Upper lobe of right lung (tissue), 1 donor: ENCODE results near the gene CAMTA1. TPM values are rescaled to one million over a fixed set of nuclear protein-coding genes. Genes with fewer than 3 reads are reported as not detected.

ENCODE experiments used
- ATAC-seq: fragments of 200-7000 bp; cut with Tn5 transposase; one replicate; pipeline ENCODE4 v1.9.1; 2020; ENCODE audit warnings: mild to moderate bottlenecking, moderate library complexity
- DNase-seq: peaks from one replicate; pipeline ENCODE4 v3.0.0-alpha.2; 2020
- H3K27ac ChIP-seq: fragments of 200-600 bp; one replicate; pipeline ENCODE4 v1.8.0; 2022
- H3K27me3 ChIP-seq: fragments of 200-600 bp; one replicate; pipeline ENCODE4 v1.8.0; 2022; ENCODE audit warnings: mild to moderate bottlenecking
- H3K36me3 ChIP-seq: fragments of 200-600 bp; one replicate; pipeline ENCODE4 v1.8.0; 2022
- H3K4me1 ChIP-seq: fragments of 200-600 bp; one replicate; pipeline ENCODE4 v1.8.0; 2022
- H3K4me3 ChIP-seq: fragments of 200-600 bp; one replicate; pipeline ENCODE4 v1.8.0; 2022; ENCODE audit warnings: mild to moderate bottlenecking
- H3K9me3 ChIP-seq: fragments of 200-600 bp; one replicate; pipeline ENCODE4 v1.8.0; 2022
- CTCF ChIP-seq: fragments of 200-600 bp; IDR thresholded peaks from one replicate; pipeline ENCODE4 v1.8.0; 2022; ENCODE audit warnings: antibody characterized with exemption
- intact Hi-C: fragments of 100-400 bp; cut with DNase I; formaldehyde crosslinking; loops from one replicate; pipeline ENCODE4 v1.11.0; 2022
- total RNA-seq: library from RNA; stranded (reverse); fragmentation: NEBNext Ultra II Directional; extraction: Animal tissue kit (Norgen Biotek cat#: 25700); gene quantifications from one replicate; pipeline ENCODE4 v1.2.1, GENCODE V29; 2021
- donor health status: DM: no; HTN: yes; CAD: no; lungs with severe emphysema.

Gene CAMTA1
- total RNA-seq, 1 donor from 2014 or later, result 63.4 TPM

- TF ChIP-seq CTCF, result no peak
- Histone ChIP-seq H3K4me1 (no peaks in the 10 kb centered on the region), H3K36me3 (no peaks in the 10 kb centered on the region), H3K9me3 (no peaks in the 10 kb centered on the region), H3K4me3 (no peak overlapping the region), H3K27ac (no peak overlapping the region), H3K27me3 (no peaks in the 10 kb centered on the region)
- intact Hi-C loops, result no loop called here
- ATAC-seq (no peak), DNase-seq (no peak)
Measured at GRCh38 chr1:7607097-7607496, 821.8 kb downstream of the CAMTA1 start.

GRCh38 chr1:7608628-7609305, 823.5 kb downstream of the CAMTA1 start:
- H3K27ac ChIP-seq, result no peak overlapping the region
- H3K36me3 ChIP-seq, result no peaks in the 10 kb centered on the region
- ATAC-seq, result no peak
- H3K9me3 ChIP-seq, result no peaks in the 10 kb centered on the region
- peak; percentile 46 for DNase-seq
- peaks cover 4% of the 10 kb centered on the region for H3K27me3 ChIP-seq
- H3K4me1 ChIP-seq, result no peaks in the 10 kb centered on the region
- no peak overlapping the region for H3K4me3 ChIP-seq
- no peak for TF ChIP-seq CTCF
- intact Hi-C loops, result no loop called here

GRCh38 chr1:7609311-7609994, 824.2 kb downstream of the CAMTA1 start:
- Histone ChIP-seq H3K4me3 (no peak overlapping the region), H3K27me3 (peaks cover 4% of the 10 kb centered on the region), H3K36me3 (no peaks in the 10 kb centered on the region), H3K4me1 (no peaks in the 10 kb centered on the region), H3K27ac (no peak overlapping the region), H3K9me3 (no peaks in the 10 kb centered on the region)
- intact Hi-C loops, result no loop called here
- no peak for TF ChIP-seq CTCF
- ATAC-seq (no peak), DNase-seq (no peak)

- no peak for ATAC-seq
- DNase-seq, result no peak
Measured at GRCh38 chr1:7610106-7610731, 825.0 kb downstream of the CAMTA1 start.

GRCh38 chr1:7610936-7611335, 825.7 kb downstream of the CAMTA1 start:
- H3K36me3 ChIP-seq, result no peaks in the 10 kb centered on the region
- no peak for TF ChIP-seq CTCF
- H3K4me3 ChIP-seq, result no peak overlapping the region
- H3K9me3 ChIP-seq, result no peaks in the 10 kb centered on the region
- H3K27me3 ChIP-seq, result peaks cover 4% of the 10 kb centered on the region
- H3K4me1 ChIP-seq, result peaks cover 1% of the 10 kb centered on the region
- DNase-seq (no peak), ATAC-seq (no peak)
- intact Hi-C loops, result no loop called here
- no peak overlapping the region for H3K27ac ChIP-seq

More at GRCh38 chr1:7610106-7610731, 825.0 kb downstream of the CAMTA1 start:
- H3K4me3 ChIP-seq, result no peak overlapping the region
- intact Hi-C loops, result no loop called here
- no peak for TF ChIP-seq CTCF
- H3K27ac ChIP-seq, result no peak overlapping the region
- H3K27me3 ChIP-seq, result peaks cover 4% of the 10 kb centered on the region
- H3K36me3 ChIP-seq, result no peaks in the 10 kb centered on the region
- no peaks in the 10 kb centered on the region for H3K4me1 ChIP-seq
- H3K9me3 ChIP-seq, result no peaks in the 10 kb centered on the region
